Measurements from ENCODE around the gene SYNPO2.
"Not testable (repeated sequence)": the region's sequence is repeated elsewhere in the genome, so short reads cannot be mapped to it uniquely, and the experiment has no call there.

Gene SYNPO2

GRCh38 chr4:118866442-118866841, 22.2 kb upstream of the SYNPO2 start:
- in situ Hi-C loops (cut with MboI; ENCODE audit: low sequenced_read_pairs) = no loop called here
- H3K4me1 ChIP-seq = no peaks in the 10 kb centered on the region

GRCh38 chr4:118867311-118868067, 21.2 kb upstream of the SYNPO2 start:
- Histone ChIP-seq H3K9me3 (no peaks in the 10 kb centered on the region), H3K36me3 (replicated peaks) (no peaks in the 10 kb centered on the region), H3K4me3 (no peak overlapping the region), H3K27me3 (ENCODE audit: low read depth) (no peaks in the 10 kb centered on the region), H3K4me1 (no peaks in the 10 kb centered on the region)
- in situ Hi-C loops (cut with MboI; ENCODE audit: low sequenced_read_pairs) = no loop called here
- no peak for DNase-seq (ENCODE audit: low spot score in 2 of 2)

More at GRCh38 chr4:118866442-118866841, 22.2 kb upstream of the SYNPO2 start:
- no peaks in the 10 kb centered on the region for H3K36me3 ChIP-seq (replicated peaks)
- H3K4me3 ChIP-seq = no peak overlapping the region
- DNase-seq (ENCODE audit: low spot score in 2 of 2) = no peak
- H3K27me3 ChIP-seq (ENCODE audit: low read depth) = no peaks in the 10 kb centered on the region
- H3K9me3 ChIP-seq = no peaks in the 10 kb centered on the region

- Histone ChIP-seq H3K27me3 (ENCODE audit: low read depth) (no peaks in the 10 kb centered on the region), H3K9me3 (no peaks in the 10 kb centered on the region), H3K4me3 (no peak overlapping the region), H3K4me1 (no peaks in the 10 kb centered on the region), H3K36me3 (replicated peaks) (no peaks in the 10 kb centered on the region)
- in situ Hi-C loops (cut with MboI; ENCODE audit: low sequenced_read_pairs) = no loop called here
- no peak for DNase-seq (ENCODE audit: low spot score in 2 of 2)
Observed at GRCh38 chr4:118869808-118870342, 18.8 kb upstream of the SYNPO2 start.

GRCh38 chr4:118872181-118872580, 16.5 kb upstream of the SYNPO2 start:
- no peaks in the 10 kb centered on the region for H3K9me3 ChIP-seq
- in situ Hi-C loops (cut with MboI; ENCODE audit: low sequenced_read_pairs) = no loop called here
- 0 out of 2 replicates have a peak, but pooled peaks cover 2% of the 10 kb centered on the region for H3K4me1 ChIP-seq
- DNase-seq (ENCODE audit: low spot score in 2 of 2) = no peak
- H3K27me3 ChIP-seq (ENCODE audit: low read depth) = no peaks in the 10 kb centered on the region
- no peaks in the 10 kb centered on the region for H3K36me3 ChIP-seq (replicated peaks)
- H3K4me3 ChIP-seq = no peak overlapping the region

- no peaks in the 10 kb centered on the region for H3K27me3 ChIP-seq (ENCODE audit: low read depth)
- H3K4me1 ChIP-seq = 0 out of 2 replicates have a peak, but pooled peaks cover 2% of the 10 kb centered on the region
- H3K4me3 ChIP-seq = no peak overlapping the region
- no peak for DNase-seq (ENCODE audit: low spot score in 2 of 2)
- no peaks in the 10 kb centered on the region for H3K36me3 ChIP-seq (replicated peaks)
- in situ Hi-C loops (cut with MboI; ENCODE audit: low sequenced_read_pairs) = loop anchor here (25.0 kb wide), 1 partner anchor 115 kb away; no protein-coding TSS in a partner anchor
- no peaks in the 10 kb centered on the region for H3K9me3 ChIP-seq
Observed at GRCh38 chr4:118877797-118878196, 10.9 kb upstream of the SYNPO2 start.

GRCh38 chr4:118878507-118878906, 10.1 kb upstream of the SYNPO2 start:
- not testable (repeated sequence) for H3K4me3 ChIP-seq; DNase-seq (ENCODE audit: low spot score in 2 of 2); H3K9me3 ChIP-seq; H3K4me1 ChIP-seq; H3K36me3 ChIP-seq (replicated peaks); H3K27me3 ChIP-seq (ENCODE audit: low read depth)
- in situ Hi-C loops (cut with MboI; ENCODE audit: low sequenced_read_pairs) = loop anchor here (25.0 kb wide), 1 partner anchor 116 kb away; no protein-coding TSS in a partner anchor

- Histone ChIP-seq H3K4me1 (0 out of 2 replicates have a peak, but pooled peaks cover 2% of the 10 kb centered on the region), H3K4me3 (no peak overlapping the region), H3K36me3 (replicated peaks) (no peaks in the 10 kb centered on the region), H3K27me3 (ENCODE audit: low read depth) (no peaks in the 10 kb centered on the region), H3K9me3 (no peaks in the 10 kb centered on the region)
- in situ Hi-C loops (cut with MboI; ENCODE audit: low sequenced_read_pairs) = loop anchor here (25.0 kb wide), 1 partner anchor 117 kb away; no protein-coding TSS in a partner anchor
- DNase-seq (ENCODE audit: low spot score in 2 of 2) = no peak
Observed at GRCh38 chr4:118879409-118879808, 9.2 kb upstream of the SYNPO2 start.

- Histone ChIP-seq H3K4me3 (no peak overlapping the region), H3K4me1 (no peaks in the 10 kb centered on the region), H3K36me3 (replicated peaks) (no peaks in the 10 kb centered on the region), H3K27me3 (ENCODE audit: low read depth) (no peaks in the 10 kb centered on the region), H3K9me3 (no peaks in the 10 kb centered on the region)
- in situ Hi-C loops (cut with MboI; ENCODE audit: low sequenced_read_pairs) = loop anchor here (25.0 kb wide), 1 partner anchor 119 kb away; no protein-coding TSS in a partner anchor
- DNase-seq (ENCODE audit: low spot score in 2 of 2) = no peak
Observed at GRCh38 chr4:118881512-118882146, 7.0 kb upstream of the SYNPO2 start.

- in situ Hi-C loops (cut with MboI; ENCODE audit: low sequenced_read_pairs) = loop anchor here (25.0 kb wide), 1 partner anchor 122 kb away; no protein-coding TSS in a partner anchor
- no peaks in the 10 kb centered on the region for H3K9me3 ChIP-seq
- no peaks in the 10 kb centered on the region for H3K27me3 ChIP-seq (ENCODE audit: low read depth)
- peaks cover 4% of the 10 kb centered on the region; the same call in 1 of the 2 replicates for H3K4me1 ChIP-seq
- no peak for DNase-seq (ENCODE audit: low spot score in 2 of 2)
- H3K4me3 ChIP-seq = no peak overlapping the region
- no peaks in the 10 kb centered on the region for H3K36me3 ChIP-seq (replicated peaks)
Observed at GRCh38 chr4:118883861-118884260, 4.8 kb upstream of the SYNPO2 start.

GRCh38 chr4:118884716-118885115, 3.9 kb upstream of the SYNPO2 start:
- in situ Hi-C loops (cut with MboI; ENCODE audit: low sequenced_read_pairs) = loop anchor here (25.0 kb wide), 1 partner anchor 122 kb away; no protein-coding TSS in a partner anchor
- Histone ChIP-seq H3K4me3 (no peak overlapping the region), H3K4me1 (peaks cover 12% of the 10 kb centered on the region), H3K9me3 (no peaks in the 10 kb centered on the region), H3K36me3 (replicated peaks) (no peaks in the 10 kb centered on the region), H3K27me3 (ENCODE audit: low read depth) (no peaks in the 10 kb centered on the region)
- DNase-seq (ENCODE audit: low spot score in 2 of 2) = no peak

- no peak for DNase-seq (ENCODE audit: low spot score in 2 of 2)
- no peaks in the 10 kb centered on the region for H3K36me3 ChIP-seq (replicated peaks)
- peaks cover 17% of the 10 kb centered on the region for H3K4me1 ChIP-seq
- in situ Hi-C loops (cut with MboI; ENCODE audit: low sequenced_read_pairs) = loop anchor here (25.0 kb wide), 1 partner anchor 127 kb away; no protein-coding TSS in a partner anchor
- H3K4me3 ChIP-seq = peak overlapping the region; percentile 25
- no peaks in the 10 kb centered on the region for H3K27me3 ChIP-seq (ENCODE audit: low read depth)
- H3K9me3 ChIP-seq = no peaks in the 10 kb centered on the region
Observed at GRCh38 chr4:118889312-118889691, 648 bp downstream of the SYNPO2 start.

- no peak for DNase-seq (ENCODE audit: low spot score in 2 of 2)
Observed at GRCh38 chr4:118894034-118894433, 5.4 kb downstream of the SYNPO2 start.

GRCh38 chr4:118898221-118898620, 9.6 kb downstream of the SYNPO2 start:
- H3K4me3 ChIP-seq = no peak overlapping the region
- H3K9me3 ChIP-seq = no peaks in the 10 kb centered on the region
- H3K4me1 ChIP-seq = no peaks in the 10 kb centered on the region
- no peak for DNase-seq (ENCODE audit: low spot score in 2 of 2)
- no peaks in the 10 kb centered on the region for H3K36me3 ChIP-seq (replicated peaks)
- H3K27me3 ChIP-seq (ENCODE audit: low read depth) = no peaks in the 10 kb centered on the region; the same call in 1 of the 2 replicates
- in situ Hi-C loops (cut with MboI; ENCODE audit: low sequenced_read_pairs) = loop anchor here (25.0 kb wide), 1 partner anchor 136 kb away; no protein-coding TSS in a partner anchor

More at GRCh38 chr4:118894034-118894433, 5.4 kb downstream of the SYNPO2 start:
- H3K4me1 ChIP-seq = peaks cover 12% of the 10 kb centered on the region
- H3K9me3 ChIP-seq = no peaks in the 10 kb centered on the region
- no peaks in the 10 kb centered on the region; the same call in 1 of the 2 replicates for H3K27me3 ChIP-seq (ENCODE audit: low read depth)
- no peak overlapping the region for H3K4me3 ChIP-seq
- in situ Hi-C loops (cut with MboI; ENCODE audit: low sequenced_read_pairs) = loop anchor here (25.0 kb wide), 1 partner anchor 132 kb away; no protein-coding TSS in a partner anchor
- no peaks in the 10 kb centered on the region for H3K36me3 ChIP-seq (replicated peaks)
